Spinal cord (tissue), 10 donors: ENCODE data around the gene GRIA3. TPM values are rescaled to one million over a fixed set of nuclear protein-coding genes. Genes with fewer than 3 reads are reported as not detected.
"Not testable (repeated sequence)": the region's sequence is repeated elsewhere in the genome, so short reads cannot be mapped to it uniquely, and the experiment has no call there.

Experiments used
- DNase-seq, 6 donors: peaks; one replicate each; pipeline versions ENCODE4 v3.0.0 to v3.0.0-alpha.2; 2013 to 2015; ENCODE audit warnings: low spot score in 6 of 6, low read depth in 4 of 6
- H3K27ac ChIP-seq: one replicate; pipeline ENCODE4 v1.5.1; 2013; ENCODE audit warnings: low read depth, low read length, control low read depth
- H3K27me3 ChIP-seq: one replicate; pipeline ENCODE4 v1.6.1; 2013; ENCODE audit warnings: low read length; ENCODE audit not compliant: control insufficient read depth, insufficient read depth
- H3K36me3 ChIP-seq: one replicate; pipeline ENCODE4 v1.6.1; 2013; ENCODE audit warnings: low read length; ENCODE audit not compliant: control insufficient read depth, insufficient read depth
- H3K4me1 ChIP-seq: one replicate; pipeline ENCODE4 v1.6.1; 2013; ENCODE audit warnings: low read length; ENCODE audit not compliant: control insufficient read depth, insufficient read depth
- H3K4me3 ChIP-seq: one replicate; pipeline ENCODE4 v1.5.1; 2013; ENCODE audit warnings: low read depth, low read length, control low read depth
- H3K9me3 ChIP-seq: one replicate; pipeline ENCODE4 v1.6.1; 2013; ENCODE audit warnings: low read length; ENCODE audit not compliant: control insufficient read depth, insufficient read depth
- WGBS: methylation state at CpG from one replicate; pipeline ENCODE4 v1.1.5; 2013; ENCODE audit warnings: missing lambda C conversion rate; ENCODE audit not compliant: insufficient coverage; 5-methylcytosine and 5-hydroxymethylcytosine counted together
- polyA plus RNA-seq, 2 donors: library from polyadenylated mRNA; unstranded; fragments of 120-200 nt; gene quantifications; one replicate each; pipeline ENCODE4 v1.2.1, GENCODE V29; 2013; ENCODE audit not compliant: insufficient read length in 2 of 2
- total RNA-seq, 2 donors: library from RNA; depleted of rRNA in 1 of 2; stranded (reverse); fragments of 120-200 nt in 1 of 2; fragments of >200 nt in 1 of 2; gene quantifications; one replicate each; pipeline versions ENCODE4 v1.2.3 to v1.2.4, GENCODE V29; 2013 to 2014
- donor health status: healthy.

The GRIA3 gene
- total and polyA plus RNA-seq, 4 donors, result 22.3 to 62.0 (median 46.6) TPM

GRCh38 chrX:123504630-123505270 lies 320.7 kb downstream of the GRIA3 start:
- DNase-seq, result no peak
- Histone ChIP-seq H3K9me3 (no peaks in the 10 kb centered on the region), H3K4me3 (no peak overlapping the region), H3K36me3 (no peaks in the 10 kb centered on the region), H3K4me1 (no peaks in the 10 kb centered on the region), H3K27ac (no peak overlapping the region), H3K27me3 (no peaks in the 10 kb centered on the region)
- WGBS, result no CpG with 5 or more reads among the region's 3 CpGs

- 67% methylated on average over 1 of the region's 6 CpGs for WGBS
- H3K4me1 ChIP-seq, result no peaks in the 10 kb centered on the region
- H3K27me3 ChIP-seq, result no peaks in the 10 kb centered on the region
- no peak overlapping the region for H3K27ac ChIP-seq
- no peaks in the 10 kb centered on the region for H3K9me3 ChIP-seq
- H3K36me3 ChIP-seq, result no peaks in the 10 kb centered on the region
- DNase-seq, result no peak
- H3K4me3 ChIP-seq, result no peak overlapping the region
These were observed 329.7 kb downstream of the GRIA3 start for GRCh38 chrX:123513585-123514278.

DNA sequence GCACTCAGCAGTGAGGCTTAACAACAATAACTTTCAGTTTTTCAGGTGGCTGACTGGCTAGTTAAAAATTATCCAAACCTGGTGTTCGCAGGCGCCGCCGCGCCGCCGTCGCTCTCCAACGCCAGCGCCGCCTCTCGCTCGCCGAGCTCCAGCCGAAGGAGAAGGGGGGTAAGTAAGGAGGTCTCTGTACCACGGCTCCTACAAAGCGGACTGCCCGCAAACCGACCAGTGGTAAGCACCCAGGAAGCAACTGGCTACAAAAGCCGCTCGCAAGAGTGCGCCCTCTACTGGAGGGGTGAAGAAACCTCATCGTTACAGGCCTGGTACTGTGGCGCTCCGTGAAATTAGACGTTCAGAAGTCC lies 330.2 kb downstream of the GRIA3 start:
- H3K4me3 ChIP-seq, DNase-seq, H3K36me3 ChIP-seq, H3K27me3 ChIP-seq, H3K4me1 ChIP-seq, H3K27ac ChIP-seq, H3K9me3 ChIP-seq: not testable (repeated sequence)
- 63% methylated on average over 26 of the region's 26 CpGs for WGBS

DNA sequence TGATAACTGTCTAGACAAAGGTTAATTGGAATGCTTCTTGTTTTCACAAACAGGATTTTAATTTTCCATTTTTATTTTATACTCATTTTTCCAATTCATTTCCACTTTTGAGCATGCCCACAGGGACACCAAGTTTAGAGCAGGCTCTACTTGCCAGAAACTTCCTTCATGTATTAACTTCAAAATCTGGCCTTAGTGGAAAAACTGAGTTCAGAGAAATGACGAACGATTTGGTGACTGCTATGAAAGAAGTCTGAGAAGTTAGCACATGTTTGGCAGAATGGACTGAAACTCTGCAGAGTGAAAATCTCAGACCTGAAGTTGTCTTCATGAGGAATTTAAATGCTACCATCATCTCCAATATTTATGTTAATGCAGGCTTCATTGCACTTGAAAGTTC lies 334.7 kb downstream of the GRIA3 start:
- no CpG with 5 or more reads among the region's 2 CpGs for WGBS
- Histone ChIP-seq H3K4me3 (no peak overlapping the region), H3K9me3 (no peaks in the 10 kb centered on the region), H3K27ac (no peak overlapping the region), H3K27me3 (no peaks in the 10 kb centered on the region), H3K36me3 (no peaks in the 10 kb centered on the region), H3K4me1 (no peaks in the 10 kb centered on the region)
- no peak for DNase-seq

GRCh38 chrX:123525123-123525725 lies 341.1 kb downstream of the GRIA3 start:
- WGBS, result 80% methylated on average over 1 of the region's 2 CpGs

GRCh38 chrX:123530726-123531125 lies 346.6 kb downstream of the GRIA3 start:
- WGBS, result 100% methylated on average over 1 of the region's 1 CpG
- not testable (repeated sequence) for H3K27me3 ChIP-seq, H3K36me3 ChIP-seq, H3K4me3 ChIP-seq, DNase-seq, H3K9me3 ChIP-seq, H3K27ac ChIP-seq, H3K4me1 ChIP-seq

More at GRCh38 chrX:123525123-123525725, 341.1 kb downstream of the GRIA3 start:
- H3K27ac ChIP-seq, result no peak overlapping the region
- DNase-seq, result no peak
- no peaks in the 10 kb centered on the region for H3K9me3 ChIP-seq
- no peaks in the 10 kb centered on the region for H3K4me1 ChIP-seq
- H3K4me3 ChIP-seq, result no peak overlapping the region
- no peaks in the 10 kb centered on the region for H3K36me3 ChIP-seq
- H3K27me3 ChIP-seq, result no peaks in the 10 kb centered on the region
